ENCODE results near the gene BCL6B.
"Not testable (repeated sequence)": the region's sequence is repeated elsewhere in the genome, so short reads cannot be mapped to it uniquely, and the experiment has no call there.

The BCL6B gene

DNA sequence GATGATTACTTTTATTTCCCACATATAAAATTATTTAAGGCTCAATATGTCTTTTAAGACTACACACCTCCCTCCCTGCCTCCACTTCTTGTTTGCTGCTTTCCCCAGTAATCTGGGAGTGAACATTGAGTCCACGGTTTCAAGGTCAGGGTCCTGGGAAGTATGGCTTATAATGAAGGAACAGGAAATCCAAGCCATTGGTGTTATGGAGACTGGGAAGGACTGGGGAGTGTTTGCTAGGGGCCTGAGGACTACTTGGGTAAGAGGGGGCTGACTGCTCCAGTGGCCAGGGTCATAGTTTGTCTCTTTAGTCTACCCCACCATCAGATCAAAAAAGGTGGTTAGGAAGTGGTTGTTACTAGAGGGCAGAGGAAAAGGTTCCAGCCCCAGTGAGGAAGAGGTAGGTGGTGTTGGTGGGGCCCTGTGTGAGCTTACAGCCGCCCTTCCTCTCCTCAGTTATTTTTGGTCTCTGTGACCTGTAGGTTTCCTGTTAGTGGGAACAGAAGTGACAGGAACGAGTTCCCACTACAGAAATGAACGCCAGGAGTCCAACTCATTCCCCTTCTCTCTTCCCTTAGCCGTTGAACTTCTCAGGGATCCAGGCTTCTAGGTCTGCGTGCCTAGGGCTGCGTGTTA is 12.2 kb downstream of the BCL6B start:
- peak; percentile 75 for DNase-seq

DNA sequence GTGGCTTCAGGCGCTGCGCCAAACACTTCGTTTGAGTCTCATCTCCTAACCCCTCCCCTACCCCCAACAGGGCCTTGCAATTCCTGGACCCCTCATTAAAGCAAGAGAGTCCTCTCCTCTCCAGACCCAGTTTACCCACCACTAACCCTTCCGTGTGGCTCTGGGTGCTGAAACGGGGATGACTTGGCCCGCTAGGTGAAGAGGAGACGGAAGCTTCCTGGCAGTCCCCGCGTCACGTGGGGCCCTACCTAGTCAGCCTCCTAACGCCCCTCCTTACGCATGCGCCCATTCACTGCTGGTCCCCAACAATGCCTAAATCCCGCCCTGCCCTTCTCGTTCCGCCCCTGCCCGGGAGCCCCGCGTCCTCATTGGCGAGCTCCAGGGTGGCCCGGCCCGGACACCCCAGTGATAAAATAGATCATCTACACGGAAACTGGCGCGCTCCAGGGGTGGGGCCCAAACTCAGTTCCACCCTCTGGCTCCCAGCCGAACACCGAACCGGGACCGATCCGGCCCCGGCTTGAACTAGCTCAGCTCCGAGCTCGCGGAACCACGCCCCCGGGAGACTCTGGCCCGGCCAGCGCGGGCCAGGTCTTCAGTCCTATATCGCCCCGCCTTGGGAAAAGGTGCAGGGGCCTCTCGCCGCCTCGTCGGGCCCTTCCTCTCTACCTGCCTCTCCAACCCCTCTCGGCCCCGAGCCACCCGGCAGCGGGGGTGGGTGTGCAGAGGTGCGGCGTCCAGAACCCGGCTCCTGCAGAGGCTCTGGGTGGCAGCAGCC is 12.9 kb downstream of the BCL6B start, which contains the start of gene SLC16A13:
SLC16A13 (plus strand) TSS at position 425 of the 778 bp plus-strand sequence. CDS start 368 bp downstream, outside the sequence.
- peak; percentile 99 for DNase-seq

- DNase-seq, result no peak
Measured at GRCh38 chr17:7038025-7038862, 15.4 kb downstream of the BCL6B start.

DNA sequence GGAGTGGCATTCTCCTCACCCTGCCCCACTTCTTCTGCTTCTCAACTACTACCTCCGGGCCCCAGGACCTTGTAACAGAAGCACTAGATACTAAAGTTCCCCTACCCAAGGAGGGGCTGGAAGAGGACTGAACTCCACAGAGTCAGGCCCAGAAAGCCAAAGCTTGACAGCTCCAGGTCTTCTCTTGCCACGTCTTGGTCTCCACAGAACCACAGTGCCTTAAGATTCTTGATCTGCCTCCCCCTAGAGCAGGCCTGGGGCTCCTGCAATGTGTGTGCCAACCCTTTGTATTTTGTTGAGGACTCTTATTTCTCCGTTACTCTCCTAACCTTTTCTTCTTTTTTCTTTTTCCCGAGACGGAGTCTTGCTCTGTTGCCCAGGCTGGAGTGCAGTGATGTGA is 17.0 kb downstream of the BCL6B start:
- no peak for DNase-seq

- DNase-seq, result peak; percentile 39
Measured at GRCh38 chr17:7041607-7042500, 19.0 kb downstream of the BCL6B start.

GRCh38 chr17:7042501-7043181 is 19.8 kb downstream of the BCL6B start:
- peak; percentile 57 for DNase-seq

- DNase-seq, result no peak
Measured at GRCh38 chr17:7043182-7043496, 20.3 kb downstream of the BCL6B start.

DNA sequence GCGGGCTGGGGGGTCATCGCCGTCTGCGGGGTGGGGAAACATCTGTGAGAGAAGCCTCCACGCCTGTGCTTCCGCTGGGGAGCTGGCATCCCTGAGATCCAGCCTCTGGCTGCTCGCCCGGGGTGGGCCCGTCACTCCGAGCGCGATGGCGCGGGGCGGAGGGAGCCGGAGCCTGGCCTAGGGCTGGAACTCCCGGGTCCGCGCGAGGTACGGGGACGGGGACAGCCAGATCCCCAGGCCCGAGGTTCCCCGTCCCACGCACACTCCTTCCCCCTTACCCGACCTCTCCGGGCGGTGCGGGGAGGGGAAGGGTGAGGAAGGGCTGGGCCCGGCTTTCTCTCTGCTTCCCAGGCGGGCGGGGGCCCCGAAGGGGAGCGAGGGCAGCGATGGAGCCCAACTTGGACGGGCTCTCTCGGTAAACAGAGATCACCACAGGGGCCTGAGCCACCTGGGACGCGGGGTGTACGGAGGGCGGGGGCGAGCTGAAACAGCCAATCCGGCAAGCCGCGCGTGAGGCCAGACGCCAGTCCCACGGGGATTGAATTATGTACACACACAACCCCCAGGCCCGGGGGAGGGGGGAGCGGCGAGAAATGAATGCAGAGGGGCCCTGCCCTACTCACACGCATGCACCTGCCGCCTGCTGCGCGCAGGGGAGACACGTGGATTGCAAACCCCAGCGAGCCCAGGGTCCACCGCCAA is 20.8 kb downstream of the BCL6B start, which contains the start of gene SLC16A11:
SLC16A11 (minus strand) TSS at position 596 of the 702 bp plus-strand sequence; CDS start at position 17, 579 bp downstream.
- peak; percentile 24 for DNase-seq

- DNase-seq, result peak; percentile 82
Measured at GRCh38 chr17:7045492-7046126, 22.8 kb downstream of the BCL6B start.

DNA sequence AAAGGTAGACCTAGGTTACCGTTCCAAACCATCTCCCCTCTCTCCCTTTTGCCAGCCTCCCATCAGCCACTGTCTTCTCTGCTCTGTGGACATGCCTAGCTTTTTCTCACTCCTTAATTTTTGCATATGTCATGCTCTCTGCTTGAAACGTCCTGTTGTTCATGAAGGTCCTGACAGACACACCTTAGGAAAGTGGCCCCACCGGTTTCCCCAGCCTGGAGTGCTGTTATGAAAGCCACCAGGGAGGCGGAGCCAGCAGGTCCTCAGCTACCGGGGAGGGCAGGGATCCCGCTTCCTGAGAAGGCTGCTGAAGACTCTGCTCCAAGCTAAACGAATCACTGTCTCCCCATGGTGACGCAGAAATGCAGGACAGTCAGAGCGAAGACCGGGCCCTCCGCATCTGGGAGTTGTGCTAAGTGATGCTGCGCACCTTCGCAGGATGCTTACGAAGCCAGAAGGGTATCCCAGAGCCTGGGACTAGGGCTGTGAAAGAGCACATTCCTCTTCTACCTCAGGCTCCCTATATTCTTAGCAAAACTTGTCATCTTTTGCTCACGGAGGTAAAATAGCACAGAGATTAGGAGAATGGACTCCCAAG is 23.4 kb downstream of the BCL6B start:
- peak; percentile 41 for DNase-seq

DNA sequence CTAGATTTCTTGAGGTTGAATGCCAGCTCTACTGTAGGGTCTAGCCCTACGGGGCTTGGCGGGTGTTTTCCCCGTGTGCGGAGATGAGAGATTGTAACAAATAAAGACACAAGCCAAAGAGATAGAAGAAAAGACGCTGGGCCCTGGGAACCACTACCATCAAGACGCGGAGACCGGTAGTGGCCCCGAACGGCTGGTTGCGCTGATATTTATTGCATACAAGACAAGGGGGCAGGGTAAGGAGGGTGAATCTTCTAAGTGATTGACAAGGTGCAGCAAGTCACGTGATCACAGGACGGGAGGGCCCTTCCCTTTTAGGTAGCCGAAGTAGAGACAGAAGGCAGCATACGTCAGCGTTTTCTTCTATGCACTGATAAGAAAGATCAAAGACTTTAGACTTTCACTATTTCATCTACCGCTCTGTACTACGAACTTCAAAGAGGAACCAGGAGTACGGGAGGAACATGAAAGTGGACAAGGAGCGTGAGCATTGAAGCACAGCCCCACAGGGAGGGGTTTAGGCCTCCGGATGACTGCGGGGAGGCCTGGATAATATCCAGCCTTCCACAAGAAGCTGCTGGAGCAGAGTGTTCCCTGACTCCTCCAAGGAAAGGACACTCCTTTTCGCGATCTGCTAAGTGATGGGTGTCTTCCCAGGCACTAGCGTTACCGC is 24.0 kb downstream of the BCL6B start:
- DNase-seq, result peak; percentile 90

DNA sequence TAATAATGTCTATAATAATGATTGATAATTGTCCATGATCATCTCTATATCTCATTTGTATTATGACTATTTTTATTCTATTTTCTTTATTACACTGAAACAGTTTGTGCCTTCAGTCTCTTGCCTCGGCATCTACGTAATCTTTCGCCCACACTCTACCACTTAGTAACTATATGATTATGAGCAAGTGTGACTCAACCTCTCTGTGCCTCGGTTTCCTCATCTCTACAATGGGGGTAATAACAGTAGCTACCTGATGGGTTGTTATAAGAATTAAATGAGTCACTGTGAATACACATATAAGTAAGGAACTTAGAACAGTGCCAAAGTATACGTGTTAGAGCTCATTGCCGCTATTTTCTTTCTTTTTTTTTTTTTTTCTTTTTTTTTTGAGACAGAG is 24.7 kb downstream of the BCL6B start:
- DNase-seq, result peak; percentile 10

- no peak for DNase-seq
Measured at GRCh38 chr17:7048968-7049367, 26.1 kb downstream of the BCL6B start.

- not testable (repeated sequence) for DNase-seq
Measured at GRCh38 chr17:7050583-7050982, 27.7 kb downstream of the BCL6B start.

- DNase-seq, result no peak
Measured at GRCh38 chr17:7056386-7056785, 33.5 kb downstream of the BCL6B start.

DNA sequence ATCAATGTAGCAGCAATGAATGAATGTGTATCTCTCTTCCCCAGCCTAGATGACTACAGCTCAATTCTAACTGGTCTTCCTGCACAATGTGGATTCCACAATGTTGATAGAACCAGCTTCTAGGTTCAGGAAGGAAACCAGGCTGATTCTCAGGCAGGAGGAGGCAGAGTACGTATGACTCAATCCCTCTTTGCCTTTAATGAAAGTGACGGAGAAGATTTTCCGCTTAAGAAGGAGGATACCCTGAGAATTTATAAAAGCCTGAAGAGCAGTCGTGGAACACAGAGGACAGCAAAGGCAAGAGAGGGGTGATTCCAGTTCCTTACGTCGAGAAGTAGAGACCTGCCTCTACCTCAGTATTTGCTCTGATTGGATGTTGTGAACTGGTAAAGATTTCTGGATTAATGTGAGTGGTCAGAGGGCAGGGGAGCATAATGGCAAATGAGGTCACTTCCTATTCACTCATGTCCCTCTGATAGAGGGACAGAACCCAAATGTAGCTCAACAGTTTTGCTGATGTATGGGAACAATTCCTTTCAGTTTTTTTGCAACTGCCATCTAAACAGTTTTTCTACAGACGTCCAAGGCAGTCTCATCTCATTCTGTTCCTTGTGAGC is 36.1 kb downstream of the BCL6B start:
- DNase-seq, result no peak

DNA sequence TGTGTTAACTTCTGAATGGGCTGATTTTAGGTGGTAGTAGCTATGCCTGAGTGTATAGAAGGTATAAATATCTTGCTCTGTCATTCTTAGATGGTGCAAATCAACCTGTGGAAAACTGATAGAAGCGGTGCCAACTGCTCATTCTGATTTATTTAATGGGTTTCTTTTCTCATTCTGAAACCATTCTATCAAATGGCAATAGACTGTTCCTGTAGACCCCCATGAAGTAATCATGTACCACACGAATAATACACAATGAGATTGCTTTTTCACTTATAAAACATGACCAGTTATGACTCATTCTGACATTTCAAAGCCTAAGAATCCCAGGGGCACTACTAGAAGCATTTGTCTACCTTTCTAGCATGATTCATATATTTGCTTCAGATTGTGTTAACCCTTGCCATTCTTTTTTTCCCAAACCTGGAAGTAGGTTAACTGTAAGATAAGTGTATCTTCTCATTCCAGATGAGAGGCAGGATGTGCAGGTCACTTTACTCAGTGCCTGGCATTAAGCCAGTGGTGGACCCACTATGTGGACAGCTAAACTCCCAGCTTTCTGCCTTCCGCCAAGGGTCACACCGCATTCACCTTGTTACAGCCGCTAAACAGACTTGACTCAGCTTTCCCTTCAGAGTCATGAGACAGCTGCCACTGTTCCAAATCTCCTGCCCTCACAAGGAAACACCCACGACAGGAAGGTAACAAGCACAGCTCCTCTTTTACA is 37.5 kb downstream of the BCL6B start:
- no peak for DNase-seq

DNA sequence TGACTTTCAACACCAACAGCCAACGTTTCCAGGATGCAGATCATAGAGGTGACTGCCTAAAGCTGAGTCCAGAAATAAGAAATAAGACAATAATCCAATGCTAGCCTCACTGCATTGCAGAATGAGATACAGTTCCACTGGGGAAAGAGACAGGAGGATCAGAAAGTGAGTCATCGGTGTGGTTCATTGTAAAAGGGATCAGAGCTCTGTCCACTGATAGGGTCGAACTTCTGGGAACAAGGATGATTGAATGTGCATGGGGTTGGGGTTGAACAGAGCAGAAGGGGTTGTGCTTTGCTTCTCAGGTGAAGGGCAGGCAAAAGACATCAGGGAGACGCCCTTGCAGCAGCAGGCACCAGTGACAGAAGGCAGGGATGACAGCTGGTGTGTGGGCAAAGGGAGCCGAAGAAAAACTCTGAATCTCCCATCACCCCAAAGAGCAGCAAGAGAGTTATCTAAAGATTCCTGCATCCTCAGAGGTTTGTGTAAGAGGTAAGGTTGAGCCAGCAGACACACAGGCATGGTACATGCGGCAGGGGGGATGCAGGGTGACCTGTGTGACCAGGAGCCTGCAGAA is 40.8 kb downstream of the BCL6B start:
- no peak for DNase-seq

All from CD4-positive, alpha-beta T cell treated with Interleukin-12 subunit alpha and Interleukin-12 subunit beta, for 1 hour (primary cell).